ENCODE data around the gene DIMT1.

DNA sequence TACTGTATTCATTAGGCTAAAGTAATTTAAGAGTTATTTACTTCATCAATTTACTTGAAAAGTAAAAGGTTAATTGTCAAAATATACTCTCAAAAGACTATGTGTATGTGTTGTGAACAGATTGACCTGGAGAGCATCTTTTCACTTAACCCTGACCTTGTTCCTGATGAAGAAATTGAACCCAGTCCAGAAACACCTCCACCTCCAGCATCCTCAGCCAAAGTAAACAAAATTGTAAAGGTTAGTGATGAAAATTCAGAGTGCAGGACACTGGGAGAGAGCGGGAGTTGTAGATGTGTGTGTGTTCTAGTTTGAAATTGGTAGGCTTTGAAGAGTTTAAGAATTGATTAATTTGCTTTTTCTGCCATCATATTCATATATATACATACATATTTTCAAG is 55.8 kb downstream of the DIMT1 start:
- TF ChIP-seq, protein P1, sequence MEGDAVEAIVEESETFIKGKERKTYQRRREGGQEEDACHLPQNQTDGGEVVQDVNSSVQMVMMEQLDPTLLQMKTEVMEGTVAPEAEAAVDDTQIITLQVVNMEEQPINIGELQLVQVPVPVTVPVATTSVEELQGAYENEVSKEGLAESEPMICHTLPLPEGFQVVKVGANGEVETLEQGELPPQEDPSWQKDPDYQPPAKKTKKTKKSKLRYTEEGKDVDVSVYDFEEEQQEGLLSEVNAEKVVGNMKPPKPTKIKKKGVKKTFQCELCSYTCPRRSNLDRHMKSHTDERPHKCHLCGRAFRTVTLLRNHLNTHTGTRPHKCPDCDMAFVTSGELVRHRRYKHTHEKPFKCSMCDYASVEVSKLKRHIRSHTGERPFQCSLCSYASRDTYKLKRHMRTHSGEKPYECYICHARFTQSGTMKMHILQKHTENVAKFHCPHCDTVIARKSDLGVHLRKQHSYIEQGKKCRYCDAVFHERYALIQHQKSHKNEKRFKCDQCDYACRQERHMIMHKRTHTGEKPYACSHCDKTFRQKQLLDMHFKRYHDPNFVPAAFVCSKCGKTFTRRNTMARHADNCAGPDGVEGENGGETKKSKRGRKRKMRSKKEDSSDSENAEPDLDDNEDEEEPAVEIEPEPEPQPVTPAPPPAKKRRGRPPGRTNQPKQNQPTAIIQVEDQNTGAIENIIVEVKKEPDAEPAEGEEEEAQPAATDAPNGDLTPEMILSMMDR (IDR thresholded peaks at IDR 0.05), result no peak
- no peak for TF ChIP-seq POLR2A (IDR thresholded peaks at IDR 0.05)

All from testis (tissue), 2 donors.